Measurements from ENCODE around the gene EYA2. TPM values are rescaled to one million over a fixed set of nuclear protein-coding genes. Genes with fewer than 3 reads are reported as not detected.

Gene EYA2
- total RNA-seq, 1 donor: 17.7 TPM

DNA sequence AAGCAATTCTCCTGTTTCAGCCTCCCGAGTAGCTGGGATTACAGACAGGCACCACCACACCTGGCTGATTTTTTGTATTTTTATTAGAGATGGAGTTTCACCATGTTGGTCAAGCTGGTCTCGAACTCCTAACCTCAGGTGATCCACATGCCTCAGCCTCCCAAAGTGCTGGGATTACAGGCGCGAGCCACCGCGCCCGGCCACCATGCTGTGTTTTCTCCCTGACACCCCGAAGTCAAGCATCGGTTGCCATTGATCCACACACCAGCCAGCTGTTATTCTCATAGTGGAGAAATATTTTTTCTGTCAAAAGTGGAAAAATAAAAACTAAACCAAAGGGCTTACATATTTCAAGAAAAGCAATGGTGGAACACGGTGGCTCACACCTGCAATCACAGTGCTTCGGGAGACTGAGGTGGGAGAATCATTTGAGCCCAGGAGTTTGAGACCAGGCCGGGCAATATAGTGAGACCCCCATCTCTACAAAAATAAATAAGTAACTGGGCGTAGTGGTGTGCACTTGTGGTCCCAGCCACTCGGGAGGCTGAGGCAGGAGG, 304.4 kb downstream of the EYA2 start:
- TF ChIP-seq, protein P1, sequence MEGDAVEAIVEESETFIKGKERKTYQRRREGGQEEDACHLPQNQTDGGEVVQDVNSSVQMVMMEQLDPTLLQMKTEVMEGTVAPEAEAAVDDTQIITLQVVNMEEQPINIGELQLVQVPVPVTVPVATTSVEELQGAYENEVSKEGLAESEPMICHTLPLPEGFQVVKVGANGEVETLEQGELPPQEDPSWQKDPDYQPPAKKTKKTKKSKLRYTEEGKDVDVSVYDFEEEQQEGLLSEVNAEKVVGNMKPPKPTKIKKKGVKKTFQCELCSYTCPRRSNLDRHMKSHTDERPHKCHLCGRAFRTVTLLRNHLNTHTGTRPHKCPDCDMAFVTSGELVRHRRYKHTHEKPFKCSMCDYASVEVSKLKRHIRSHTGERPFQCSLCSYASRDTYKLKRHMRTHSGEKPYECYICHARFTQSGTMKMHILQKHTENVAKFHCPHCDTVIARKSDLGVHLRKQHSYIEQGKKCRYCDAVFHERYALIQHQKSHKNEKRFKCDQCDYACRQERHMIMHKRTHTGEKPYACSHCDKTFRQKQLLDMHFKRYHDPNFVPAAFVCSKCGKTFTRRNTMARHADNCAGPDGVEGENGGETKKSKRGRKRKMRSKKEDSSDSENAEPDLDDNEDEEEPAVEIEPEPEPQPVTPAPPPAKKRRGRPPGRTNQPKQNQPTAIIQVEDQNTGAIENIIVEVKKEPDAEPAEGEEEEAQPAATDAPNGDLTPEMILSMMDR (IDR thresholded peaks at IDR 0.05; ENCODE audit: extremely low read depth, low read depth, low read length): no peak
- Histone ChIP-seq H3K4me3 (ENCODE audit: insufficient read depth, low read length) (no peak overlapping the region), H3K79me2 (ENCODE audit: insufficient read depth, low read length) (no peaks in the 10 kb centered on the region), H3K4me2 (ENCODE audit: insufficient read depth, low read length) (no peak overlapping the region), H2AFZ (ENCODE audit: low read length) (no peak overlapping the region), H3K27me3 (ENCODE audit: insufficient read depth, low read length) (no peaks in the 10 kb centered on the region), H3K27ac (ENCODE audit: low read depth, low read length) (no peak overlapping the region), H3K36me3 (ENCODE audit: insufficient read depth, low read length) (no peaks in the 10 kb centered on the region), H3K9me3 (ENCODE audit: low read depth, low read length) (no peaks in the 10 kb centered on the region), H4K20me1 (ENCODE audit: insufficient read depth, low read length) (no peaks in the 10 kb centered on the region), H3K4me1 (ENCODE audit: insufficient read depth, low read length) (peaks cover 5% of the 10 kb centered on the region)
- no peak for DNase-seq (ENCODE audit: insufficient read length, low spot score, missing footprints)

GRCh38 chr20:47201074-47201730, 306.6 kb downstream of the EYA2 start:
- no peaks in the 10 kb centered on the region for H3K36me3 ChIP-seq (ENCODE audit: insufficient read depth, low read length)
- H3K79me2 ChIP-seq (ENCODE audit: insufficient read depth, low read length): no peaks in the 10 kb centered on the region
- H3K27ac ChIP-seq (ENCODE audit: low read depth, low read length): no peak overlapping the region
- no peaks in the 10 kb centered on the region for H4K20me1 ChIP-seq (ENCODE audit: insufficient read depth, low read length)
- no peaks in the 10 kb centered on the region for H3K27me3 ChIP-seq (ENCODE audit: insufficient read depth, low read length)
- no peak overlapping the region for H2AFZ ChIP-seq (ENCODE audit: low read length)
- no peaks in the 10 kb centered on the region for H3K9me3 ChIP-seq (ENCODE audit: low read depth, low read length)
- TF ChIP-seq, protein P1 (IDR thresholded peaks at IDR 0.05; ENCODE audit: extremely low read depth, low read depth, low read length): no peak
- DNase-seq (ENCODE audit: insufficient read length, low spot score, missing footprints): no peak
- no peak overlapping the region for H3K4me3 ChIP-seq (ENCODE audit: insufficient read depth, low read length)
- no peak overlapping the region for H3K4me2 ChIP-seq (ENCODE audit: insufficient read depth, low read length)
- H3K4me1 ChIP-seq (ENCODE audit: insufficient read depth, low read length): peaks cover 15% of the 10 kb centered on the region

DNA sequence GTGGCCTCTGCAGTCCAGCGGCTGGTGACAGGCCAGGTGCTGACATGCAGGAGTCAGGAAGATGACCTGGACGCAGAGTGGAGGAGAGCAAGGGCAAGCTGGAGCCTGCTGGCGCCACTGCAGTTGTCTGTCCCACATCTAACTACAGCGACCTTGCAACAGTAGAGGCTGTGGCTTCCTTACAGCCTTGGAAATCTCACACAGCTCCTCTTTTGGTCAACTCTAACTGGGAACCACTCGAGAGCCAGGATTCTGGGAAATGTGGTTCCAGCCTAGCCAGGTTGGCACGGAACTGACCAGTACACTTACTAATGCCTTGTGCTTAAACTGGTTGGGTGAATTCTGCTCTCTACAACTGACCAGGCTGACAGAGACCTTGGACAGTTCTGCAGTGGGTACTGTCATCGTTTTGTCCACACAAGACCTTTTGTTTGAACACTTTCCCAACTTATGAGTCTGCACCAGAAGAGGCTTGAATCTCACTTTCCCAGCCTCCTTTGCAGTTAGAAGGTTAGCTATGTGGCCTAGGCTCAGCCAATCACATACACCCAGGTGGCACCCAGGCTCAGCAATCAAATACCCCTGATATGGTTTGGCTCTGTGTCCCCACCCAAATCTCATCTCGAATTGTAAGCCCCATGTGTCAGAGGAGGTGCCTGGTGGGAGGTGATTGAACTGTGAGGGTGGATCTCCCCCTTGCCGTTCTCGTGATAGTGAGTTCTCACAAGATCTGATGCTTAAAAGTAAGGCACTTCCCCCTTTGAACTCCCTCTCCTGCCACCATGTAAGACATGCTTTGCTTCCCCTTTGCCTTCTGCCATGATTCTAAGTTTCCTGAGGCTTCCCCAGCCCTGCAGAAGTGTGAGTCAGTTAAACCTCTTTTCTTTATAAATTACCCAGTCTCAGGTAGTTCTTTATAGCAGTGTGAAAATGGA, 308.4 kb downstream of the EYA2 start:
- Histone ChIP-seq H3K4me2 (ENCODE audit: insufficient read depth, low read length) (no peak overlapping the region), H3K36me3 (ENCODE audit: insufficient read depth, low read length) (no peaks in the 10 kb centered on the region), H3K4me1 (ENCODE audit: insufficient read depth, low read length) (peaks cover 14% of the 10 kb centered on the region), H2AFZ (ENCODE audit: low read length) (no peak overlapping the region), H3K9me3 (ENCODE audit: low read depth, low read length) (no peaks in the 10 kb centered on the region), H4K20me1 (ENCODE audit: insufficient read depth, low read length) (no peaks in the 10 kb centered on the region), H3K27ac (ENCODE audit: low read depth, low read length) (no peak overlapping the region), H3K79me2 (ENCODE audit: insufficient read depth, low read length) (no peaks in the 10 kb centered on the region), H3K27me3 (ENCODE audit: insufficient read depth, low read length) (no peaks in the 10 kb centered on the region), H3K4me3 (ENCODE audit: insufficient read depth, low read length) (no peak overlapping the region)
- no peak for DNase-seq (ENCODE audit: insufficient read length, low spot score, missing footprints)
- TF ChIP-seq, protein P1 (IDR thresholded peaks at IDR 0.05; ENCODE audit: extremely low read depth, low read depth, low read length): no peak
